Transverse colon (tissue), 4 donors: Measurements from ENCODE around the gene GPR17.

Source experiments
- EP300 ChIP-seq: sonication (generic); formaldehyde crosslinking; IDR thresholded peaks from one replicate; pipeline ENCODE4 v1.6.1; 2017; ENCODE audit warnings: antibody characterized with exemption, low read depth
- POLR2AphosphoS5 ChIP-seq, 3 donors: sonication (generic); formaldehyde crosslinking; IDR thresholded peaks; one replicate each; pipeline ENCODE4 v1.6.1; 2016; ENCODE audit warnings: antibody characterized with exemption in 3 of 3
- TF ChIP-seq, protein P1 (sequence below), 5 experiments: fragments of 200-600 bp in 3 of 5; fragments of 450-650 bp in 2 of 5; sonication (generic) in 3 of 5; IDR thresholded peaks; 1 replicate in 2 of 5; 2 replicates in 3 of 5; pipeline ENCODE4 v1.5.1; 2016 to 2017; ENCODE audit warnings: antibody characterized with exemption in 5 of 5, inconsistent platforms in 3 of 5, mild to moderate bottlenecking in 2 of 5, moderate library complexity in 1 of 5

DNA sequence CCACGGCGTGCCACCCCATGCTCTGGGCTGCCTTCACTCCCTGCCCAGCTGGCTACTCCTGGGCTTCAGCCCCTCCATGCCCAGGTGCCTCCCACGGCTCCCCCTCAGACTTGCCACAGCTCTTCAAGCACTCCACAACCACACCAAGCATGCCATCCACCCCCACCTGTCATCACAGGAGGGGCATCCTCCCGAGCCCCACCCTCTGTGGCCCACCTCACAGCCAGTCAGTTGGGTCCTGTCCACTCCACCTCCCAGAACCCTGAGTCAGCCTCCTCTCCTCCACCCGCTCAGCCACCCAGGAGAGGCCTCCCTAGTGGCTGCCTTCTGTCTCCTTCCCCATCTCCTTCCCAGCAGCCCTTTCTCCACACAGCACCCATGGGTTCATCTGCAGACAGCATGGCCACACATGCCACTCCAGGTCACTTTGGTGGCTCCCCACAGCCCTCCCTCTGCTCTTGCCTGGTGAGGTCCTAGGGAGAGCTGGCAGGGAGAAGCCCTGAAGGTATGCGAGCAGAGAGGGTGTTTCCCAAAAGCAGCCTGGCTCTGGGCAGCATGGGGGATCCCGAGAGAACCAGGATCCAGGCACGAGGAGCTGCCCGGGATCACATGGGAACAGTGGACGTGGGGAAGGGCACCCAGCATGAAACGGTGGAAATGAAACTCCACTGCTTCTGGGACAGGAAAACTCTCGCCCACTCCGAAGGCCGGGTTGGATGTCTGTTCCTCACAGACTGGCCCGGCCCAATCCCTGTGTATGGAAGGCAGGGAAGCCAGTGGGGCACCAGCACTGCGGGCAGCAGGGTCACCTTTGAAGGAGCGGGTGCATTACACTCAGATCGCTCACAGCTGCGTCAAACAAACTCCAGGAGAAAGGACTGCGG lies 26.6 kb downstream of the GPR17 start:
- TF ChIP-seq, protein P1, sequence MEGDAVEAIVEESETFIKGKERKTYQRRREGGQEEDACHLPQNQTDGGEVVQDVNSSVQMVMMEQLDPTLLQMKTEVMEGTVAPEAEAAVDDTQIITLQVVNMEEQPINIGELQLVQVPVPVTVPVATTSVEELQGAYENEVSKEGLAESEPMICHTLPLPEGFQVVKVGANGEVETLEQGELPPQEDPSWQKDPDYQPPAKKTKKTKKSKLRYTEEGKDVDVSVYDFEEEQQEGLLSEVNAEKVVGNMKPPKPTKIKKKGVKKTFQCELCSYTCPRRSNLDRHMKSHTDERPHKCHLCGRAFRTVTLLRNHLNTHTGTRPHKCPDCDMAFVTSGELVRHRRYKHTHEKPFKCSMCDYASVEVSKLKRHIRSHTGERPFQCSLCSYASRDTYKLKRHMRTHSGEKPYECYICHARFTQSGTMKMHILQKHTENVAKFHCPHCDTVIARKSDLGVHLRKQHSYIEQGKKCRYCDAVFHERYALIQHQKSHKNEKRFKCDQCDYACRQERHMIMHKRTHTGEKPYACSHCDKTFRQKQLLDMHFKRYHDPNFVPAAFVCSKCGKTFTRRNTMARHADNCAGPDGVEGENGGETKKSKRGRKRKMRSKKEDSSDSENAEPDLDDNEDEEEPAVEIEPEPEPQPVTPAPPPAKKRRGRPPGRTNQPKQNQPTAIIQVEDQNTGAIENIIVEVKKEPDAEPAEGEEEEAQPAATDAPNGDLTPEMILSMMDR (IDR thresholded peaks at IDR 0.05), result no peak
- TF ChIP-seq POLR2AphosphoS5 (IDR thresholded peaks at IDR 0.05) (no peak), EP300 (no peak)
